Activated T-cell treated with anti-CD3 and anti-CD28 coated beads, Interleukin-2, amount 50 U/mL, for 24 hours (primary cell): ENCODE results near the gene NUP210.

Source experiments
- DNase-seq: peaks from one replicate; pipeline ENCODE4 v3.0.0-alpha.2; 2020
- H3K27ac Mint-ChIP-seq: 2 replicates; pipeline ENCODE4 v1.8.0; 2020; ENCODE audit warnings: mild to moderate bottlenecking, mixed read lengths
- H3K27me3 Mint-ChIP-seq: 2 replicates; pipeline ENCODE4 v1.8.0; 2020; ENCODE audit warnings: mixed read lengths
- H3K36me3 Mint-ChIP-seq: 2 replicates; pipeline ENCODE4 v1.8.0; 2020; ENCODE audit warnings: low read depth, mixed read lengths
- H3K4me1 Mint-ChIP-seq: 2 replicates; pipeline ENCODE4 v1.8.0; 2020; ENCODE audit warnings: low read depth, mixed read lengths
- H3K4me3 Mint-ChIP-seq: 2 replicates; pipeline ENCODE4 v1.8.0; 2020; ENCODE audit warnings: mild to moderate bottlenecking, moderate library complexity, mixed read lengths
- H3K9me3 Mint-ChIP-seq: 2 replicates; pipeline ENCODE4 v1.8.0; 2020; ENCODE audit warnings: mixed read lengths

NUP210 gene

DNA sequence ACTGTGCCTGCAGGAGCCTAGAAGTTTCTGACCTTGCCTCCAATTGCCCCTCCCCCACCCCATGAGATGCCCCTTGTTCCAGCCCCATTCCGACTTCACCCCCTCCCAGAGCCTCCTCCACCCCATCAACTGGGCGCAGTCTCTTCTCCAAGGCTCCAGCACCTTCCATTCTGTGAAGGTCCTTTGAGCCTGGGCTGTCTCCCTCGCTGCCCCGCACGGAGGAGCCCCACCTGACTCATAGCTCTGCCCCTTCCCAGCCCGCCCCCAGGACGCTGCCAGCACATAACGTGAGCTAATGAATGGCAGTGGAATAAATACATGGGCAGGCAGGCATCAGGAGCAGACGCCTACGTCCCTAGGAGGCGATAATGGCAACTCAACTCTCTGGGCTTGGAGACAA lies 113.1 kb downstream of the NUP210 start:
- DNase-seq: no peak
- Mint-ChIP-seq H3K4me1 (peaks cover 5% of the 10 kb centered on the region), H3K27me3 (no peaks in the 10 kb centered on the region), H3K27ac (no peak overlapping the region), H3K4me3 (no peak overlapping the region), H3K9me3 (no peaks in the 10 kb centered on the region), H3K36me3 (peaks cover 5% of the 10 kb centered on the region)

DNA sequence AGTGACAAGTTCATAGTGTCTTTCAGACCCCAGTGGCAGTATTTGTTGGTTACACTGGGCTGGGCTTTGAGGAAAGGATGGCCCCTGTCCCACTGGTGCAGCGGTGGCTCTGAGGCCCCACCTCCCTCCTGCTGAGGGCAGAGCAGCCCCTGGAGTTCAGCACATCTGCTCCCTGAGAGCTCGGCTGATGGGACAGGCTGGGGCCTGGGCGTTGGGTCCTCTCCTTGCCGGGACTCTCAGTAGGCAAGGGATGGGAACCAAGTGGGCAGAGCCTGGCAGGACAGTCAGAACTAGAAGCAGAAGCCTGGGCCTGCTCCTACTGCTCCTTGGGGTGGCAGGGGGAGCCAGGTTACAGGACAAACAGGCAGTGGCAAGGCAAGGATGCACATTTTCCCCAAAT lies 114.5 kb downstream of the NUP210 start:
- no peak for DNase-seq
- Mint-ChIP-seq H3K36me3 (peaks cover 4% of the 10 kb centered on the region), H3K27me3 (peaks cover 2% of the 10 kb centered on the region), H3K9me3 (no peaks in the 10 kb centered on the region), H3K4me3 (no peak overlapping the region), H3K27ac (peak overlapping the region; percentile 18), H3K4me1 (peaks cover 5% of the 10 kb centered on the region)

DNA sequence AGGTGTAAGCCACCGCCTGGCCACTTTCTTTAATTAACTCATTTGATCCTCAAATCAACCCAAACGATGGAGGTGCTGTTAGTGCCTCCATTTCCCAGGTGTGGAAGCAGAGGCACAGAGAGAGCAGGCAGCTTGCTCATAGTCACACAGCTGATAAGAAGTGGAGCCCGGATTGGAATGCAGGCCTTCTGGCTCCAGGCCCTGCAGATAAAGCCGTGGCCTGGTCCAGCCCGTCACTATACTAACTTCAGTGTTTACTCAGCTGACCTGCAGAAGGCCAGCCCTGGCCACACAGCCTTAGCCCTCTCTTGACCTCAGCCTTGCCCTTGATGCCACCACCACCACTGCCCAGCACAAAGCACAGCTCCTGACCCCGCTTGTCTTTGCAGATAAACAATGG lies 116.7 kb downstream of the NUP210 start:
- Mint-ChIP-seq H3K27me3 (peaks cover 6% of the 10 kb centered on the region), H3K9me3 (no peaks in the 10 kb centered on the region), H3K36me3 (no peaks in the 10 kb centered on the region), H3K27ac (no peak overlapping the region), H3K4me1 (peaks cover under 1% of the 10 kb centered on the region), H3K4me3 (no peak overlapping the region)
- DNase-seq: no peak

DNA sequence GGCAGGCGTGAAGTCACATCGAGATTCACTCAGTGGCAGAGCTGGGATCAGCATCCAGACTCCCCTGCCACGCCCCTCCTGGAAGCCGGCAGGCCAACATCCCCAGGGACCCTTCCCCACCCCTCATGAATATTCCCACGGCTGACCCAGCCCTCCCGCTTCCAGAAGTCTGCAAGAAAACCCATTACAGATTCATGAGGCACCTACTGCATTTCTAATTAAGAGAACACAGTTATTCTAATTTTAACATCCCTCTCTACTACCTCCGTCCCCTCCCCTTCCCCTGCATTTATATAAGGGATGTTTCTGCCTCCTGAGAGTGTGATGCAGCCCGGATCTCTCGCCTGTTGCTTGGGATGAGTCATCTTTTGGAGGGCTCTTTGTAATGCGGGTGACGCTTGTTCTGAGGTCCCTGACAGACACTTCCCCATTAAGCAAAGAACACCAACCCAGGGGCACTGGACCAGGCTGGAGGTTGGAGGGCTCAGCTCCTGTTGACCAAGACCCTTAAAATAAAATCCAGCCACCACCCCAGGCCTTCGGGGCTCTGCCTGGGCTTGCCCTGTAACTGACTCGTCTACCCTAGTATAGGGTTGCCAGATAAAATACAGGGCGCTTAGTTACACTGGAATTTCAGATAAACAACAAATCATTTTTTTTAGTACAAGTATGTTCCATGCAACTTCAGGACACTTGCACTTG lies 118.7 kb downstream of the NUP210 start:
- Mint-ChIP-seq H3K36me3 (no peaks in the 10 kb centered on the region), H3K27me3 (peaks cover 14% of the 10 kb centered on the region), H3K9me3 (no peaks in the 10 kb centered on the region), H3K27ac (no peak overlapping the region), H3K4me1 (peaks cover under 1% of the 10 kb centered on the region), H3K4me3 (no peak overlapping the region)
- no peak for DNase-seq

DNA sequence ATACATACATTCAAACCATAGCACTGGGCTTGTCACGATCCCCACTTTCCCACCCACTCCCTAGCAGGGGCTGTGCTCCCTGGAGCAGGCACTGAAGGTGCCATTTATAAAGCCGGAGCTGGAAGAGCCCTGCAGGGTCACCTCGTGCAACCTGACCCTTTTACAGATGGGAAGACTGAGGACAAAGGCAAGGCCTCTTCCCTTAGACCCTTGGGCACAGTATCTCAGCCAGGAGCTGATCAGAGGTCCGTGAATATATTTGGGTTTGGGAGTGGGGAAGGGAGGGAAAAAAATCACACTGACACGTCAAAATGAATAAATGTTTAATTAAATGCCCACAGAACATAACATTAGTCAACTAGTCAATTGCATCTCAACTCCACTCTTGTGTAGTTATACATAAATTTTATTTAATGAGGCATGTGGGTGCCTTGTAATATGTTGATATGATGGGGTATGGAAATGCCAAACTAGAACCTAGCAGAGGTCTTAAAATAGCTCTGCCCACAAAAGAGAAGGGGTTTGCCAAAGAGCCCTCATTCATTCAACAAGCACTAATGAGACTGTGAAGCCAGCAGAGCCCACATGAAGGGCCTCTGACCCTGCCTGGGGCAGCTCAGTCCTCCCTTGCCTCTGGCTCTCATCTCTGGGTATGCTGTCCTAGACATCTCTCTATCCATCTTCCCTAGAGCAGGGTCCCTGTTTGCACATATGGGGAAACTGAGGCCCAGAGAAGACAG lies 119.4 kb downstream of the NUP210 start:
- no peak for DNase-seq
- no peaks in the 10 kb centered on the region for H3K9me3 Mint-ChIP-seq
- no peak overlapping the region for H3K4me3 Mint-ChIP-seq
- peaks cover 19% of the 10 kb centered on the region for H3K27me3 Mint-ChIP-seq
- peaks cover 2% of the 10 kb centered on the region for H3K4me1 Mint-ChIP-seq
- no peaks in the 10 kb centered on the region for H3K36me3 Mint-ChIP-seq
- no peak overlapping the region for H3K27ac Mint-ChIP-seq

DNA sequence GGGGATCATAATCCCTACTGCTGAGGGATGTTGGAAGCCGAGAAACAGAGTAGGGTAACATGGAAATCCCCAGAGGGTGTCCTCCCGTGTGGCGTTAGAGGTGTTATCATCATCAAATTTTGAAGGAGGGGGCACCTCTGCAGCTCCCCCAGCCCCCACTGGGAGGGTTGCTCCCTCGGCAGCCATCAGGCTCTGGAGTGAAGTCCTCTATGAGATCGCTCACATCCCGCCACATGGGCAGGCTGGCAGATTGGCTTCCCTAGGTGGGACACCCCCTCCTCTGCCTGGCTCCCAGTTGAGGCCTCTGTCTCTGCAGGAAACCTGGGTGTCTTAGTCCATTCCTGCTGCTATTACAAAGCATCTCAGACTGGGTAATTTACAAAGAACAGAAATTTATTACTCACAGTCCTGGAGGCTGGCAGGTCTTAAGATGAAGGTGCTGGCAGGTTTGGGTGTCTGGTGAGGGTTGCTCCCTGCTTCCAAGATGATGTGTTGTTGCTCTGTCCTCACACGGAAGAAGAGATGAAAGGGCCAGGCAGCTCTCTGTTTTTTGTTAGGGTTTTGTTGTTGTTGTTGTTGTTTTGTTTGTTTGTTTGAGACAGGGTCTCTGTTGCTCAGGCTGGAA lies 120.5 kb downstream of the NUP210 start:
- DNase-seq: no peak
- no peak overlapping the region for H3K4me3 Mint-ChIP-seq
- no peaks in the 10 kb centered on the region for H3K36me3 Mint-ChIP-seq
- H3K27me3 Mint-ChIP-seq: peaks cover 29% of the 10 kb centered on the region
- H3K27ac Mint-ChIP-seq: no peak overlapping the region
- H3K9me3 Mint-ChIP-seq: no peaks in the 10 kb centered on the region
- peaks cover 2% of the 10 kb centered on the region for H3K4me1 Mint-ChIP-seq

DNA sequence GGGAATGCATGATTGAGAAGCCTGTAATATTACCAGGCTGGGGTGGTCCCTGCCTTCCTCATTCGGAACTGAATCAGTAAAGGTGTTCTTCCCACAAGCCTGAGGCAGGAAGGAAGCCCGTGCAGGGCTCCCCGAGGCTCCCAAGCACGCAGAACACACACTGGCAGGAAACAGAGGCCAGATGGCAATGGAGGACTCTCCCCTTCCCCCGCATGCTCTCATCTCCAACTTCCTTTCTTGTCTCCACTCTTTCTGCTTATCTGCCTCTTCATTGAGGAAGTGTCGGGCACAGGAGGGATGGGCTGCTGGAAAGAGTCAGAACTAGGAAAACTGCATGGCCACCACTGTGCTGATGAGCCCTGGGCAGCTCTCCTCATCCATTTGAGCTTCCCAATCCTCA lies 123.5 kb downstream of the NUP210 start:
- Mint-ChIP-seq H3K27ac (no peak overlapping the region), H3K36me3 (no peaks in the 10 kb centered on the region), H3K4me3 (no peak overlapping the region), H3K9me3 (no peaks in the 10 kb centered on the region), H3K4me1 (peaks cover 2% of the 10 kb centered on the region), H3K27me3 (peaks cover 39% of the 10 kb centered on the region)
- DNase-seq: no peak

DNA sequence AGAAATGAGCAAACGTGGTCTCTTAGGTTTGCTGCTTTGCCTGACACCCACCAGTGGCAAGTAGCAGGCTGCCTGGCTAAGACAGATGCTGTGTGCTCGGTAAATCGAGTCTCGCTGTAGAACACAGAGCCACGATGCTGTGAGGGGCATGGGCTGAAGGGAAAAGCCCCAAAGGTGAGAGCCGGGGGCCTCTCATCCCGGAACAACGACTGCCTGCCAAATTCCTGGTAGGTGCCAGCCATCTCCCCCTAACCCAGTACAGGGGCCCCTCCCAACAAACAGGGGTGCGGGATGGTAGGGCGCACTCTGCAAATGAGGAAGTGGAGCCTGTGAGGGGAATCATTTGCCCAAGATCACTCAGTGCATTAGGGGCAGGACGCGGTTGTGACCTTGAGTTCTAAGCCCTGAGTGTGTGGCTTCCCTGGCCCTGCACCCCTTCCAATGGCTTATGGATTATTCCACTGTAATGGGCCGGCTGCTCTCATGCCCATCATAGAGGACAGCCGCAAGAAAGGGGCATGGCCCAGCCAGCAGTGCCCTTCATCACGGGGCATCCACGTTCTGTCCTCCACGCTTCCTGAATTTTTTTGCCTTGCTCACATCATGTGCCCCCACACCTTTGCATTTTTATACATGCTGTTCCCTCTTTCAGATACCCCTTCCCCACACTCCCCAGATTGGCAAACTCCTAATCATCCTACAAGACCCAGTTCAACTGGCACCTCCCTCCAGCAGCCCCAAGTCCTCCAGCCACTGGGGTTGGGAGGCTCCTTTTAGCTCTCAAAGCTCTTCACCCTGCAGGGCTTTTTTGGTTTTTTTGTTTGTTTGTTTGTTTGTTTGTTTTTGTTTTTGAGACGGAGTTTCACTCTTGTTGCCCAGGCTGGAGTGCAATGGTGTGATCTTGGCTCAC lies 125.4 kb downstream of the NUP210 start:
- Mint-ChIP-seq H3K36me3 (no peaks in the 10 kb centered on the region), H3K27ac (no peak overlapping the region), H3K27me3 (peaks cover 35% of the 10 kb centered on the region), H3K4me1 (peaks cover 2% of the 10 kb centered on the region), H3K9me3 (no peaks in the 10 kb centered on the region), H3K4me3 (no peak overlapping the region)
- DNase-seq: no peak

DNA sequence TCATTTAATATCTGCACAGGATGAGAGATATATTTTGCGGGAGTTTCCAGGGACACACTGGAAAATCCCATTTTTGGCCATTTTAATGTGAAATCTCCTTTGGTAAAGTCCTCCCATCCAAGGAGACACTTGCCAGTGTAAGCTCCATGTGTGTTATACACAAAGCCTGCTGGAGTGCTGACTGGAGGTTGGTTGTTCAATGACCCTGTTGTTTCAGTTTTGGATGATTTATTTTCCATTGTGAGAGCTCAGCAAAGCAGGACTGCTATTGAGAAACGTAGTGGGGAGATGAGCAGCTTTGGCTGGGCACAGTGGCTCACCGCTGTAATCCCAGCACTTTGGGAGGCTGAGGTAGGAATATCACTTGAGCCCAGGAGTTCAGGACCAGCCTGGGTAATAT lies 127.7 kb downstream of the NUP210 start:
- Mint-ChIP-seq H3K4me3 (no peak overlapping the region), H3K27me3 (peaks cover 36% of the 10 kb centered on the region), H3K9me3 (peaks cover 2% of the 10 kb centered on the region), H3K27ac (no peak overlapping the region), H3K36me3 (no peaks in the 10 kb centered on the region), H3K4me1 (peaks cover 2% of the 10 kb centered on the region)
- DNase-seq: no peak

DNA sequence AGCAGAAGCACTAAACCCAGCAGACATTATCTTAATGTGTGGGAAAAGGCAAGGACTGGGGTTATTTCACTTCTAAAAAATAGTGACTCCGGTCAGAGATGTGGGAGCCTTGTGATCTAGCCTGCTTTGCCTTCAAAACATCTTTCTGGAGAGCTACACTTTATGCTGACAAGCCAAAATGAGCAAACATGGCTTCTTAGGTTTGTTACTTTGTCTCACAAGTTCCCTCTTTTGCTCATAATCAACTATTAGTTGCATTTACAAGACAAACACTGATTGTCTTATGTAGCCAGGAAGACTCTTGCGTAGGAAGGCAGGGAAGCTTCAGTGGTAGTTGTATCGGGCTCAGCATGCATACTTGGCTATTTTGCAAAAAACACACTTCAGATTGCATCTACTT lies 129.2 kb downstream of the NUP210 start:
- H3K36me3 Mint-ChIP-seq: no peaks in the 10 kb centered on the region
- DNase-seq: no peak
- H3K27me3 Mint-ChIP-seq: peaks cover 37% of the 10 kb centered on the region
- no peaks in the 10 kb centered on the region for H3K4me1 Mint-ChIP-seq
- no peak overlapping the region for H3K27ac Mint-ChIP-seq
- H3K4me3 Mint-ChIP-seq: no peak overlapping the region
- H3K9me3 Mint-ChIP-seq: peaks cover 10% of the 10 kb centered on the region

DNA sequence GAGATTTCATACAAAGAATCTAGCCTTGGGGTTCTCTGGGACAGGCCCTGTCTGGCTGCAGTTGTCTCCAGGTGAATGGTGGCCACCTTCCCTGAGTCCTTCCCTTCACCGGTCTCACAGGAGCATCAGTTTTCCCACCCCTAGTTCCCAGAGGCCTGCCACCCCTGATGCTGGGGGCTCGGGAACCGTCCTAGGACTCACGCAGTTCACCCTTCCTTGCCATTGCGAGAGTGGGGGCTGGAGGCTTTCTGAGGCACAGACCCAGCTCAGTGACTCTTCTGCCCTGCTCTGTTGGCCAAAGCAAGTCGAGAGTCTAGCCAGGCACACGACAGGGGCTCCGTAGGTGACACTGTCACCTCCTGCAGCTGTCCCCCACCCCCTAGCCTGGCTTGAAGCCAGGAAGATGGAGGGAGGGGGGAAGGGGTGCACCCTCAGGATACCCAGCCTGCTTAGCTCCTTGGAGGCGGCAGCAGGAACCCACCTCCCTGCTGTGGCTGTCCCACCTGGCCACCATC lies 130.3 kb downstream of the NUP210 start:
- Mint-ChIP-seq H3K27ac (no peak overlapping the region), H3K4me3 (no peak overlapping the region), H3K36me3 (no peaks in the 10 kb centered on the region), H3K27me3 (peaks cover 36% of the 10 kb centered on the region), H3K4me1 (no peaks in the 10 kb centered on the region), H3K9me3 (peaks cover 10% of the 10 kb centered on the region)
- DNase-seq: no peak

DNA sequence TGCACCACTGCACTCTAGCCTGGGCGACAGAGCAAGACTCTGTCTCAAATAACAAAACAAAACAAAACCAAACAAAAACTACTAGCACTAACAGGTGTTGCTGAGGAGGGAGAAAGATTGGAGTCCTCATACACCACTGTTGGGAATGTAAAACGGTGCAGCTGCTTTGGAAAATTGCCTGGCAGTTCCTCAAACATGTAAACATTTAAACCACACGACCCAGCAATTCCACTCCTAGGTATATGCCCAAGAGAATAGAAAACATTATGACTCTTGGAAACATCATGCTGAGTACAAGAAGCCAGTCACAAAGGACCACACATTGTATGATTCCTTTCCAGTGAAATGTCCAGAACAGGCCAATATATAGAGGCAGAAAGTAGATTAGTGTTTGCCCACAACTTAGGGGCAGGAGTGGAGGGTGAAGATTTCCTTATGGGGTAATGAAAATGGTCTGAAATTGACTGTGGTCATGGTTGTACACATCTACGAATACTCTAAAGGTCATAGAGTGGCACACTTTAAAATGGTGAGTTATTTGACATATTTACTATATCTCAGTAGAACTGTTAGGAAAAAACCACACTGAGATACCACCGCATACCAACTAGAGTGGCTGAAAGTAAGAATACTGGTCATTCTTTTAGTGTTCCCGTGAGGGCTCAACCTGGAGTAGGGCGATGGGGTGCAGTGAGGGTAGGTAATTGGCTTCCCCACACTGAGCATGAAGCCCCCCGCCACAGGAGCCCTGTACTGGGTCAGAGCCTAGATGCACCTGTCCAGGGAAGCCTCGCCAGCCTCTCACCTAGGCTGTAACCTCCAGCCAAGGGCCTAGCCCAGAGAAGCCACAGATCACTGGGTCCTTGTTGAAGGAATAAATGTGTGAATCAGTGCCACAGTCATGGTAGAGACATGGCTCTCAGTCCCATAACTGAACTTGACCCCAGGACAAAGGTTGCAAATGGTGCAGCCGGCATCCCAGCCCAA lies 131.1 kb downstream of the NUP210 start:
- Mint-ChIP-seq H3K27ac (no peak overlapping the region), H3K9me3 (peaks cover 15% of the 10 kb centered on the region), H3K4me3 (no peak overlapping the region), H3K4me1 (no peaks in the 10 kb centered on the region), H3K27me3 (peaks cover 40% of the 10 kb centered on the region), H3K36me3 (peaks cover under 1% of the 10 kb centered on the region)
- DNase-seq: no peak

DNA sequence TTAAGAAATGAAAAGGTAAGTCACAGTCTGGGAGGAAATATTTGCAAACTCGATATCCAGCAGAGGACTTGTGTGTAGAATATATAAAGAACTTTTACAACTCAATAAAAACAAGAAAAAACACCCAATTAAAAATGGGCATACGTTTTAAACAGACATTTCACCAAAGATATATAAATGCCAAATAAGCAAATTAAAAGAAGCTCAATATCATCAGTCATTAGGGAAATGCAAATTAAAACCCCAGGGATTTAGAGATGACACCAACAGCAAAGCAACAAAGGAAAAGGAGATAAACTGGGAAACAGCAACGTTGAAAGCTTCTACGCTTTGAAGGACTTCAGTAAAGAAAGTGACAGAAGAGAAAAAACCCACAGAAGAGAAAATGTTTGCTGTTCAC lies 132.3 kb downstream of the NUP210 start:
- Mint-ChIP-seq H3K27me3 (peaks cover 43% of the 10 kb centered on the region), H3K9me3 (peaks cover 19% of the 10 kb centered on the region), H3K4me3 (no peak overlapping the region), H3K4me1 (peaks cover 2% of the 10 kb centered on the region), H3K36me3 (peaks cover 4% of the 10 kb centered on the region), H3K27ac (no peak overlapping the region)
- DNase-seq: no peak
